Bronchial epithelial cell (primary cell): Measurements from ENCODE around the gene MUC5AC. TPM values are rescaled to one million over a fixed set of nuclear protein-coding genes. Genes with fewer than 3 reads are reported as not detected.
"Not testable (repeated sequence)": the region's sequence is repeated elsewhere in the genome, so short reads cannot be mapped to it uniquely, and the experiment has no call there.

Experiments used
- DNase-seq: peaks from one replicate; pipeline ENCODE4 v3.0.0-alpha.2; 2010; ENCODE audit warnings: low read depth
- FAIRE-seq: peaks from 2 replicates; lab custom pipeline; 2011; peaks lifted over from hg19 to GRCh38; lab: Jason Lieb, UNC
- H3K27me3 ChIP-seq: 2 replicates; pipeline ENCODE4 v1.5.1; 2011; ENCODE audit warnings: low read length; ENCODE audit not compliant: control insufficient read depth, insufficient read depth
- H3K36me3 ChIP-seq: 2 replicates; pipeline ENCODE4 v1.5.1; 2011; ENCODE audit warnings: low read length; ENCODE audit not compliant: control insufficient read depth, insufficient read depth
- H3K4me3 ChIP-seq: 2 replicates; pipeline ENCODE4 v1.5.1; 2011; ENCODE audit warnings: mild to moderate bottlenecking, low read depth, low read length, control low read depth
- CTCF ChIP-seq: IDR thresholded peaks from 2 replicates; pipeline ENCODE4 v1.5.1; 2011; ENCODE audit warnings: mild to moderate bottlenecking, moderate library complexity, low read length, control low read depth, inconsistent platforms; ENCODE audit not compliant: insufficient read depth, severe bottlenecking
- total RNA-seq: library from RNA; depleted of rRNA; stranded (reverse); fragments of >200 nt; gene quantifications from 2 replicates; pipeline ENCODE4 v1.2.1, GENCODE V29; 2014

The MUC5AC gene
- total RNA-seq, 1 donor from 2014 or later: under 0.01 TPM

- H3K36me3 ChIP-seq: no peaks in the 10 kb centered on the region
- DNase-seq: no peak
- no peaks in the 10 kb centered on the region for H3K27me3 ChIP-seq
- TF ChIP-seq CTCF: no peak
- H3K4me3 ChIP-seq: no peak overlapping the region
- FAIRE-seq: no peak
These were observed 6.4 kb downstream of the MUC5AC start for GRCh38 chr11:1163911-1164735.

GRCh38 chr11:1164779-1165255, 7.1 kb downstream of the MUC5AC start:
- H3K27me3 ChIP-seq, H3K36me3 ChIP-seq, DNase-seq, H3K4me3 ChIP-seq, FAIRE-seq: not testable (repeated sequence)

- Histone ChIP-seq H3K36me3 (no peaks in the 10 kb centered on the region), H3K27me3 (no peaks in the 10 kb centered on the region), H3K4me3 (no peak overlapping the region)
- no peak for TF ChIP-seq CTCF
- FAIRE-seq: no peak
- no peak for DNase-seq
These were observed 7.7 kb downstream of the MUC5AC start for GRCh38 chr11:1165256-1166041.

- FAIRE-seq (no peak), DNase-seq (no peak)
- no peaks in the 10 kb centered on the region for H3K27me3 ChIP-seq
- no peak for TF ChIP-seq CTCF
- no peaks in the 10 kb centered on the region for H3K36me3 ChIP-seq
- no peak overlapping the region for H3K4me3 ChIP-seq
These were observed 9.5 kb downstream of the MUC5AC start for GRCh38 chr11:1167256-1167655.

- no peak for TF ChIP-seq CTCF
- no peak overlapping the region for H3K4me3 ChIP-seq
- H3K27me3 ChIP-seq: no peaks in the 10 kb centered on the region
- no peak for FAIRE-seq
- no peaks in the 10 kb centered on the region for H3K36me3 ChIP-seq
- DNase-seq: no peak
These were observed 10.0 kb downstream of the MUC5AC start for GRCh38 chr11:1167751-1168231.

GRCh38 chr11:1168256-1168655, 10.5 kb downstream of the MUC5AC start:
- DNase-seq (no peak), FAIRE-seq (no peak)
- TF ChIP-seq CTCF: no peak
- Histone ChIP-seq H3K4me3 (no peak overlapping the region), H3K27me3 (no peaks in the 10 kb centered on the region), H3K36me3 (no peaks in the 10 kb centered on the region)
